HG02870 (cell line): ENCODE results near the gene UBE2L3.
"Not testable (repeated sequence)": the region's sequence is repeated elsewhere in the genome, so short reads cannot be mapped to it uniquely, and the experiment has no call there.

ENCODE experiments used
- ATAC-seq: cut with Tn5 transposase; IDR thresholded peaks from one replicate; pipeline ENCODE4 v1.9.1; 2021; ENCODE audit warnings: mild to moderate bottlenecking, moderate library complexity; ENCODE audit not compliant: unreplicated experiment

Gene UBE2L3

GRCh38 chr22:21624880-21625791 is 57.6 kb downstream of the UBE2L3 start:
- no peak for ATAC-seq

- no peak for ATAC-seq
Measured at GRCh38 chr22:21626073-21626734, 58.7 kb downstream of the UBE2L3 start.

GRCh38 chr22:21626735-21627469 is 59.4 kb downstream of the UBE2L3 start:
- no peak for ATAC-seq

GRCh38 chr22:21628386-21629254 is 61.1 kb downstream of the UBE2L3 start:
- ATAC-seq: no peak

- peak; percentile 78 for ATAC-seq
Measured at GRCh38 chr22:21629255-21630149, 62.0 kb downstream of the UBE2L3 start, which contains the start of gene YDJC. TSS of gene YDJC (minus strand) at chr22:21630022. CDS start at chr22:21630014, 8 bp downstream.

GRCh38 chr22:21631025-21631424 is 63.5 kb downstream of the UBE2L3 start:
- ATAC-seq: no peak

GRCh38 chr22:21632237-21632895 is 64.9 kb downstream of the UBE2L3 start, which contains the start of gene CCDC116:
TSS of gene CCDC116 (plus strand) at chr22:21632760. CDS start at chr22:21633182, 422 bp downstream.
- no peak for ATAC-seq

GRCh38 chr22:21632931-21633330 is 65.4 kb downstream of the UBE2L3 start:
- no peak for ATAC-seq

GRCh38 chr22:21633481-21633880 is 66.0 kb downstream of the UBE2L3 start:
- ATAC-seq: no peak

GRCh38 chr22:21634081-21634480 is 66.6 kb downstream of the UBE2L3 start:
- no peak for ATAC-seq

GRCh38 chr22:21634844-21635243 is 67.3 kb downstream of the UBE2L3 start:
- ATAC-seq: no peak

- ATAC-seq: no peak
Measured at GRCh38 chr22:21635771-21636510, 68.4 kb downstream of the UBE2L3 start.

- ATAC-seq: no peak
Measured at GRCh38 chr22:21636629-21637218, 69.2 kb downstream of the UBE2L3 start.

- not testable (repeated sequence) for ATAC-seq
Measured at GRCh38 chr22:21637450-21637849, 69.9 kb downstream of the UBE2L3 start.

- ATAC-seq: no peak
Measured at GRCh38 chr22:21639359-21639758, 71.8 kb downstream of the UBE2L3 start.

GRCh38 chr22:21640810-21641209 is 73.3 kb downstream of the UBE2L3 start:
- ATAC-seq: no peak

- peak; percentile 13 for ATAC-seq
Measured at GRCh38 chr22:21641417-21641788, 73.9 kb downstream of the UBE2L3 start.
